ENCODE data around the gene ACP2.

The ACP2 gene

DNA sequence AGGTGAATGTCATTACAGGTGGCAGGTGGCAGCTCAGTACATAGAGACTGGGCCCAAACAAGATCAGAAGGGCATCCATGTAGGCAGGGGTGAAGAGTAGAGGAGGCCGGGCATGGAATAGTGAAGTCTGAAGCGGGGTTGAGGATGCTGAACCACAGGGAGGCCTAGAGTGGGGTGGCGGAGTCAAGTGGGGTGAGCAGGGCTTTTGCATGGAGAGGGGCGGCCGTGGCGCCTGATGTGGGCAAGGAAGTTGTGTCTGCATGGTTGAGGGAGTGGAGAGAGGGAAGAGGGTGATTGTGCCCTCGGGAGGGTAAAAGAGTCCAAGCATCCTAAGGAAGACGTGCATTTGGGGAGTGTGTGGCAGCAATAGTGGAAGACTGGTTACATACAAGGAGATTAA lies 19.5 kb downstream of the ACP2 start:
- in situ Hi-C loops (cut with HindIII; ENCODE audit: low sequenced_read_pairs), result no loop called here
- no peak overlapping the region for H3K4me3 ChIP-seq (ENCODE audit: low read depth, low read length)
- TF ChIP-seq, protein P1, sequence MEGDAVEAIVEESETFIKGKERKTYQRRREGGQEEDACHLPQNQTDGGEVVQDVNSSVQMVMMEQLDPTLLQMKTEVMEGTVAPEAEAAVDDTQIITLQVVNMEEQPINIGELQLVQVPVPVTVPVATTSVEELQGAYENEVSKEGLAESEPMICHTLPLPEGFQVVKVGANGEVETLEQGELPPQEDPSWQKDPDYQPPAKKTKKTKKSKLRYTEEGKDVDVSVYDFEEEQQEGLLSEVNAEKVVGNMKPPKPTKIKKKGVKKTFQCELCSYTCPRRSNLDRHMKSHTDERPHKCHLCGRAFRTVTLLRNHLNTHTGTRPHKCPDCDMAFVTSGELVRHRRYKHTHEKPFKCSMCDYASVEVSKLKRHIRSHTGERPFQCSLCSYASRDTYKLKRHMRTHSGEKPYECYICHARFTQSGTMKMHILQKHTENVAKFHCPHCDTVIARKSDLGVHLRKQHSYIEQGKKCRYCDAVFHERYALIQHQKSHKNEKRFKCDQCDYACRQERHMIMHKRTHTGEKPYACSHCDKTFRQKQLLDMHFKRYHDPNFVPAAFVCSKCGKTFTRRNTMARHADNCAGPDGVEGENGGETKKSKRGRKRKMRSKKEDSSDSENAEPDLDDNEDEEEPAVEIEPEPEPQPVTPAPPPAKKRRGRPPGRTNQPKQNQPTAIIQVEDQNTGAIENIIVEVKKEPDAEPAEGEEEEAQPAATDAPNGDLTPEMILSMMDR (IDR thresholded peaks at IDR 0.05; ENCODE audit: low read depth, low read length), result no peak
- no peak for DNase-seq (ENCODE audit: low read depth, low spot score)

GRCh38 chr11:47225552-47226400 lies 22.8 kb downstream of the ACP2 start:
- H3K4me3 ChIP-seq (ENCODE audit: low read depth, low read length), result no peak overlapping the region
- TF ChIP-seq, protein P1 (IDR thresholded peaks at IDR 0.05; ENCODE audit: low read depth, low read length), result no peak
- DNase-seq (ENCODE audit: low read depth, low spot score), result no peak
- in situ Hi-C loops (cut with HindIII; ENCODE audit: low sequenced_read_pairs), result no loop called here

- H3K4me3 ChIP-seq (ENCODE audit: low read depth, low read length), result no peak overlapping the region
- DNase-seq (ENCODE audit: low read depth, low spot score), result no peak
- TF ChIP-seq, protein P1 (IDR thresholded peaks at IDR 0.05; ENCODE audit: low read depth, low read length), result no peak
- in situ Hi-C loops (cut with HindIII; ENCODE audit: low sequenced_read_pairs), result no loop called here
Observed at GRCh38 chr11:47222696-47223095, 25.9 kb downstream of the ACP2 start.

GRCh38 chr11:47220401-47220821 lies 28.2 kb downstream of the ACP2 start:
- H3K4me3 ChIP-seq (ENCODE audit: low read depth, low read length), result no peak overlapping the region
- DNase-seq (ENCODE audit: low read depth, low spot score), result peak; percentile 47
- in situ Hi-C loops (cut with HindIII; ENCODE audit: low sequenced_read_pairs), result no loop called here
- TF ChIP-seq, protein P1 (IDR thresholded peaks at IDR 0.05; ENCODE audit: low read depth, low read length), result no peak

- peak; percentile 88 for DNase-seq (ENCODE audit: low read depth, low spot score)
- TF ChIP-seq, protein P1 (IDR thresholded peaks at IDR 0.05; ENCODE audit: low read depth, low read length), result no peak
- H3K4me3 ChIP-seq (ENCODE audit: low read depth, low read length), result peak overlapping the region; percentile 62
- in situ Hi-C loops (cut with HindIII; ENCODE audit: low sequenced_read_pairs), result no loop called here
Observed at GRCh38 chr11:47216121-47216798, 32.4 kb downstream of the ACP2 start.

- no peak for DNase-seq (ENCODE audit: low read depth, low spot score)
- peak overlapping the region; percentile 62 for H3K4me3 ChIP-seq (ENCODE audit: low read depth, low read length)
- in situ Hi-C loops (cut with HindIII; ENCODE audit: low sequenced_read_pairs), result no loop called here
- TF ChIP-seq, protein P1 (IDR thresholded peaks at IDR 0.05; ENCODE audit: low read depth, low read length), result no peak
Observed at GRCh38 chr11:47215366-47215910, 33.2 kb downstream of the ACP2 start.
